G401 (cell line): ENCODE data around the gene PHF21B. TPM values are rescaled to one million over a fixed set of nuclear protein-coding genes. Genes with fewer than 3 reads are reported as not detected.
"Not testable (repeated sequence)": the region's sequence is repeated elsewhere in the genome, so short reads cannot be mapped to it uniquely, and the experiment has no call there.

ENCODE experiments used
- DNase-seq: peaks from one replicate; pipeline ENCODE4 v3.0.0-alpha.2; 2015; ENCODE audit warnings: low spot score
- in situ Hi-C: cut with HindIII; loops from 2 replicates; pipeline ENCODE4 v1.10.0; 2016; ENCODE audit warnings: low sequenced_read_pairs, mixed read lengths
- total RNA-seq: library from RNA; depleted of rRNA; stranded (reverse); fragments of >200 nt; shearing (Covaris generic); gene quantifications from 2 replicates; pipeline ENCODE4 v1.2.3, GENCODE V29; 2014; rRNA removed

The PHF21B gene
- 1.3 and 8.4 TPM in 2 replicates for total RNA-seq

DNA sequence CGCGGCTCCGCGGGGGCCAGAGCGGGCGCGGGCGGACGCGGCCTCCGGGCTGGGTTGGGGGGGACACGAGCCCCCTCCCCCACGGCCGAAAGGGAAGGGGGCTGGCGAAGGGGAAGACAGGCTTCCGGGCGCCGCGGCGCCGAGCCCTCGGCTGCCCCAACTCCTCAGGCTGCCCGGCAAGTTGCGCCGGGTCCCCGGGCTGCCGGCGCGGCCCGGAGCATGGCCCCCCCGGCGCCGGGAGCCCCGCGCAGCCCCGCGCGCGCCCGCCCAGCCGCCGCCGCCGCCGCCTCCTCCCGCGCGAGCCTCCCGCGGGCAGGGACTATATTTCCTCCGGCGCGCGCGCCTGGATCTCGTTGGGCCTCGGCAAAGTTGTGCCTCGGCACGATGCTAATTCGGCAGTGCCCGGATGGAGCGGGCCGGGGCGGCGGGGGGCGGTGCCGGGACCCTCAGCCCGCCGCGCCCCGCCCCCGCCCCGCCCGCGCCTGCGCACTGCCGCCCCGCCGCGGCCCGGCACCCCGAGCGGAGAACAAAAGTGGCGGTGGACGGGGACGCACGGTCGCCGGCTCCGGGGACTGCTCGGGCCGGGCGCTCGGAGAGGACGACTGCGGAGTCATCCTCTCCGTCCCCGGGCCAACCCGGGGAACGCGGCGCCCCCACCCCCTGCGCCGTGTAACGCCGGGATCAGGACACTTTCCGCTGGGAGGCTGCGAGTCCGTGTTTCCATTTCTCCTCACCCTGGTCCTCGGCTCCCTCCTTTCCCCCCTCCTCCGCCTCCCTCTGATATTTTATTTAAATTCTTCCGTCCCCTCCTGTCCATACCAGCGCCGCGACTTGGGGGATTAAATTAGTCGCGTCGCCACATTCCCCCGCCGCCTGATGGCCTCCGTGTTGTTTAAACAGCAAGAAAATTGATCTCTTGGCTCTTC, at the start of gene PHF21B:
Gene PHF21B, minus strand, starts transcription at position 400 of the 926 bp plus-strand sequence. CDS start 456 bp downstream, outside the sequence.
- in situ Hi-C loops, result no loop called here
- peak; percentile 22 for DNase-seq

DNA sequence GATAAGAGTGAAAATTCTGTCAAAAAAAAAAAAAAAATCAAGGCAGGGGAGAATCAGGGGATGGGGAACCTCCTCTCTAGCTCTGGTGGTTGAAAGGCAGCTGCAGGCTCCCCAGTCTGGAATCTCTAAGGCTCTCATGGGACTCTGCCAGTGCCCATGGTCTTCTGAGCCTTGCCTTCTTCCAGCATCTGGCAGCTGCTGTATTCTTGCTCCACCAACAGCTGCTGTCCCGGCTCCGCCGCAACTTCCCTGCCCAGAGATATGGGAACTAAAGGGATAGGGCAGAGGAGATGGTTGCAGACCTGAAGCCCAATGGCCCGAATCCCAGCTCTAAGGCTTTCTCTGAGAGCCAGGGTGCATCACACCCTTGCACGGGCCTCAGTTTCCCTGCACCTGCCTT, 49.5 kb upstream of the PHF21B start:
- no peak for DNase-seq
- in situ Hi-C loops, result no loop called here

DNA sequence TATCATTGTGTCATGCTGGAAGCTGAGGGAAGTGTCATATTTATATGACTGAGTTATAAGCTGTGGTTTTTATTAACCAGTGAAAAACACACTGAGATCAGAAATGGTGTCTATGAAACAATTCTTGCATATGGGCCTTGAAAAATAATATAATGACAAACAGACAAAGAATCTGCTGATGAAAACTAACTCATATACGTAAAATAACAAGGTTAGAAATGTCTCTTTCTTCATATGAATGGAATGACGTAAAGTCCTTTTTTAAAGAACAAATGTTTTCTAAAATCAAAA, 48.8 kb upstream of the PHF21B start:
- no peak for DNase-seq
- in situ Hi-C loops, result no loop called here

DNA sequence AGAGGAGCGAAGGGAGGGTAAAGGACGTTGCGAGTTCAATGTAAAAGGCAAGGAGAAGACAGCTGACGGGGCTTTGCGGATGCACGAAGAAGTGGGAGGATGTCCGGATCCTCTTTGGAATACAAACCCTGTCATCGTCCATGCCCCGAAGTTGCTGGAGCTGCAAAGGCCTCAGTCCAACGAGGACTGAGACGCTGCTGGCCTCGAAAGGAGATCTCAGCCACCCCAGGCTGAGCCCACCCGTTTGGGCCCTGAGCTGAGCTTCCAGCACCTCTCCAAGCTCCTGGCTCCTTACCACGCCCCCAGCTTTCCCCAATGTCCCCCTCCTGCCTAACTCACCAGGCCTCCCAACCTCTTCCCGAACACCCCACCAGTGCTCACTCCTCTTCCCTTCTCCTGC, 46.1 kb upstream of the PHF21B start:
- DNase-seq, result no peak
- in situ Hi-C loops, result no loop called here

DNA sequence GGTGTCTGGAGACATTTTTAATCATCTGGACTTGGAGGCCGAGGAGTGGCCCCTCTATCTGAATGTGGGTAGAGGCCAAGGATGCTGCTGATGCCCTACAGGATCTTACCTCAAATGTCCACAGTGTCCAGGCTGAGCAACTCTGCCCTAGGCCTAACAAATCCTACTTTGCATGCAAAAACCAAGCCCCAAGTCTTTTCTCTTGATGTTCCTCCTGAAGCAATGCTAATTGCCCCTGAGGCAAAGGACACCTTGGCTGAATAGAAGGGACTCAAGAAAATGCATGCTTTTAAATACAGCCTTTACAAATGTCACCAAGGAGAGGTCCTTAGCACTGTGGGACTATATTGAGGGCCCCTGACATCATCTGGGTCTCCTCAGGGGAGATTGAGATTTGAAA, 43.8 kb upstream of the PHF21B start:
- in situ Hi-C loops, result no loop called here
- no peak for DNase-seq

DNA sequence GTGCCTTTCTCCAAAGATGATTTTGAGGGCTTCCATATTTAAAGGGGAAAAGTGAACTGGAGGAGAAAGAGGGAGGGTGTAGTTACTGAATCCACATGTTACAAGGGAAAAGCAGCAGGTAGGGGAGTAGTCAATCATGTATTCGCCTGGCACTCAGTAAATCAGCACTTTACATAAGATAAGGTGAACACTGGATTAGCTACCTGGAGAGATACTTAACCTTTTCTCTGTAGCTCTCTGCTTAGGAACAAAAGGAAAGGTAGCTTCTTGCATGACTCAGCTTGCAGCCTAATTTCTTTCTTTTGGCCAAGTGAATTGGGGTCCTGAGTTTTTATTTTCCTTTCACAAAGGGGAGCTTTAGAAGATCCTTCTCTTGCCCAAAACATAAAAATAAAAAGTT, 43.3 kb upstream of the PHF21B start:
- no peak for DNase-seq
- in situ Hi-C loops, result no loop called here

DNA sequence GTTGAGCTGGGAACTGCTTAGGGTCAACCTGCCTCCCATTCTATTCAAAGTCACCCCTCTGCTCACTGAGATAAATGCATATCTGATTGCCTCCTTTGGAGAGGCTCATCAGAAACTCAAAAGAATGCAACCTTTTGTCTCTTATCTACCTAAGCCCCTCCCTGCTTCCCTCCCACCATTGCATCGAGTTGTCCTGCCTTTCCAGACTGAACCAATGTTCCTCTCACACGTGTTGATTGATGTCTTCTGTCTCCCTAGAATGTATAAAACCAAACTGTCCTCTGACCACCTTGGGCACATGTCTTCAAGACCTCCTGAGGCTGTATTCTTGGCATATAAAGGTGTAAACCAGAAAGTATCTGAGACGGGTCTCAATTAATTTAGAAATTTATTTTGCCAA, 42.9 kb upstream of the PHF21B start:
- in situ Hi-C loops, DNase-seq: not testable (repeated sequence)

DNA sequence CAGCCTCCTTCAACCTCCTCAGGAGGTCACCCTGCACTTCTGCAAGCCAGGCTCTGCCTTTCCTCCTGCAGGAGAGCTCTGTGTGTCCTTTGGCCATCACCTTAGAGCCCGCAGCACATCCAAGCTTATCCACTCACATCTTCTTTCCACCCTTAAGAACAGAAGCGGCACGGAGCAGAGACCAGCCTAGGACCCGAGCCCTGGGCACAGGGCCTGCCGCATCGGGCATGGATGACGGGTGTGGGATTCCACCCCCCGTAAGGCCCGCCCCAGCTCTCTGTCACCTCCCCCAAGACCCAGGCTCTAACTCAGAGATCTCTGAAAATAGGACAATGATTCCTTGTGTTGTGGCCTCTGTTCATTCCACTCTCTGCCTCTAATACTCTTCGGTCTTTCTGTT, 42.1 kb upstream of the PHF21B start:
- in situ Hi-C loops, result no loop called here
- no peak for DNase-seq

DNA sequence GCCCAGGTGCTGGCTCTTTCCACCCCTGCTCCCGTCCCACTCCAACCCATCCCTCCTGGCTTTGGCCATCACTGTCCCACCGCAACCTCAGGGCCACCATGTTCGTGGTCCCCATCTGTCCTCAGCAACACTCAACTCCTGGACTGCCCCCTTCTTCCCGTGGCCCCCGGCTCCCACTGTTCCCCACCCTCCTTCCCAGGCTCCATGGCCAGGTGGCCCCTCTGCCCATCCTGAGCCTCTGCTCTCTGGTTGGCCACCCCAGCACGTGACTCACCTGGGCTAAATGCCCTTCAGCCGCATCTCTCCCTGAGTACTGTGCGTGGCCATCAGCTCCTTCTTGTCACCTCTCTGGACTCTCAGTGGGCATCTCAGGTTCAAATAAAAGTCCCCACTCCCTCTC, 41.6 kb upstream of the PHF21B start:
- no peak for DNase-seq
- in situ Hi-C loops, result no loop called here

DNA sequence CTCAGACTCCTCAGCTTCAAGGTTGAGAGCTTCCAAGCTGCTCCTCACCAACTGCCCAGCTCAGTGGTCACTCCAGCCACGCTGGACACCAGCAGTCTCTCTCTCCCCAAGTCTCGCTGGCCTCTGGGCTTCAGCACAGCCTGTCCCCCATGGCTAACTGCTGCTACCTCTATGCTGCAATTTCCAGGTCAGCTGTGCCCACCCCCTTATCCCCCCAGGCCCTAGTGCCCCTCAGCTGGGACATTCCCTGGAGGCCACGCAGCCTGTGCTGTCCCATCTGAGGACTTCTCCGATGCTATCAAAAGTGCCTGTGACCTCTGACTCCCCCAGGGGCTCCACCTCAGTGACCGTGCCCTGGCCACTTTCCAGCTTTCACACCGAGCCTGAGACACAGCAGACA, 37.5 kb upstream of the PHF21B start:
- DNase-seq, result no peak
- in situ Hi-C loops, result no loop called here

DNA sequence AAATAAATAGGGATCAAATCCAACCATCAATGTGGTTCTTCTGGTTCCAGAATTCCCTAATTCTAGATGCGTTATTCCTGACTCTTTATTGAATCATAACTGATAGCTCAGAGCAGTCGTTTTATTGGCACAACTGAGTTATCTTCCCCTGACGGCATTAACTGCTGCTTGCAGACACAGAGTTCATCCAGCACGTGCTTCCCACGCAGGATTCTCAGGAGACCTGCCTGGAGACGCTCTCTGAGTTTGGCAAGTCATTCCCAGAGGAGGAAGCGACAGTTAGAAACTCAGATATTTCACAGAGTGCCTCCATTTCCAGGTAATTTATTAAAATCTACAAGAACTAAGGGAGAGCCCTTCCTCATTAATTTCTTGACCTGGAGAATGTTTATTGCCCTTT, 35.4 kb upstream of the PHF21B start:
- DNase-seq, result no peak
- in situ Hi-C loops, result no loop called here

DNA sequence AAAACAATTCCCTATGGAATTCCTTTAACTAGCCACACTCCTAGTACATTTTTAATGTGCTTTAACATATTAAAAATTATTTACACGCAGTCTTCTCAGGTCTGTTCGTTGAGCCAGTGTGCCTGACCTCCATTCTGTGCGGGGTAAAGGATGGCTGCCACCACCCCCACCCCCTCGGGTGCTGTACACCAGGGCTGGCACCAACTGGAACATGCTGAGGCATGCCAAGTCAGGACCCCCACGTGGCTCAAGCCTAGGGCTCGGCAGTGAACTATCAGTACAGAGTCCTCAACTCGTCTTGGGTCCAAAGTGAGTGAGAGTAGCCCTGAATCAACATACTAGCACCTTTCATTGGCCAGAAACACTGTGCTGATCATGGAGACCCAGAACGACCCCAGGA, 32.5 kb upstream of the PHF21B start:
- DNase-seq, result no peak
- in situ Hi-C loops, result no loop called here

DNA sequence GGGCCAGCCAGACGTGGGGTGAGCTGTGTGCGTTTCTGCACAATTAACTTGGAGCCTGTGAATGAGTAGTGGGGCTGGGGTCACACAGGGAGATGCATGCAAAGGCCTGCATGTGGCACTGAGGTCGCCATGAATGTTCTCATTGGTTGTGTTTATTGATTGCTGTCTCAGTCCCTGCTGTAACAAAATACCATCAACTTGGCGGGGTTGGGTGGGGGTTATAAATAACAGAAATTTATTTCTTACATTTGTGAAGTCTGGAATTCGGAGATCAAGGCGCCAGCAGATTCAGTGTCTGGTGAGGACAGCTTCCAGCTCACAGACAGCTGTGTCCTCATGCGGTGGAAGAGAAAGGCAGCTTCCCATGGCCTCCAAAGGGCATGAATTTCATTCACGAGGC, 29.3 kb upstream of the PHF21B start:
- in situ Hi-C loops, result no loop called here
- DNase-seq, result no peak

DNA sequence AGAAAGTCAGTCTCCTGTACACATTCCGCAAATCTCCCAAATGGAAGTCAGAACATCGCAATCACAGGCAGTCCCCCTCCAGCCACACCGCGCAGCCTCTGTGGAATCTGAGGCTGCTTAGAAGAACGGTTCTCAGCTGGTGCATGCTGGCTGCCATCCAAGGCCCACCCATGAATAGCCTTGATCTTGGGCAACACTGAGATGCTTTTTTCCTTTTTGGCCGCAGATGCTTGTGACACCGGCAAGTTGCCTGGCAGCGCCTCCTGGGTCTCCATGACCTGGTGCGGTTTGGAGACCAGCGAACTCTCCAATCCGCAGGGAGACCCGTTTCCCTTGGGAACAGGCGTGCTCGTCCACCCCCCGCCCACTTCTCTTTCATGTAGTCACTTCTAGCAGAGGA, 26.3 kb upstream of the PHF21B start:
- in situ Hi-C loops, result no loop called here
- peak; percentile 16 for DNase-seq

DNA sequence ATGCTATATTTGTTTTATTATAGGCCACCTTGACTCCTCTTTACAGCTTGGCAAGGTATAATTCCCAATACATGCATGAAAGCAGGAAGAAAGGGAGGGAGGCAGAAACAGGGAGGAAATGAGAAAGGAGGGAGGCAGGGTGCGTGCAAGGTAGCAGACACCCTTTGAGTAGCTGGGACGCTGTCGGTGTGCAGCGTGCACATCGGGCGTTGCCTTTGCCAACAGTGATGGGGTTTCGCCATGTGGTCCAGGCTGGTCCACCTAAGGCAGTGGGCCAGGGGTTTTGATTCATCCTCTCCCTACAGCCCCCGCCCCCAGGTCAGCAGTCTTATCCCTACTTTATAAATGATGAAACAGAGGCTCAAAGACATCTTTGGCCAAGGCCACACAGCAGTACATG, 25.0 kb upstream of the PHF21B start:
- DNase-seq, result no peak
- in situ Hi-C loops, result no loop called here

DNA sequence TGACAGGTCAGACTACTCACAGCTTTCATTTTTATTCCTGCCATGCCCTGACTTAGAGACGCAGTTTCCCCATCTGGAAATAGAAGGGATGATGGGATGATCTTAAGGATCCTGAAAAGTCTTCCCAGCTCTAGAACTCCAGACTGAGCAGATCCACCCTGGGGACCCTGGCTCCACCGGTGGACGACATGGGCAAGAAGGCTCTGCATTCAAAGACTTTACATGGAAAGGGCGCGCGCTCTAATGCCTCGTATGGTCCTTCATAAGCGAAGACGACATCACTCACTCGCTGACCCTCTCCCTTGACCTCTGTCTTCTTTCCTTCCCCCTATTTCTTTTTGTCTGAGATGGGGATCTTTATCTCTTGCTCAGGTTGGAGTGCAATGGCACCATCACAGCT, 24.4 kb upstream of the PHF21B start:
- in situ Hi-C loops, result no loop called here
- DNase-seq, result no peak

DNA sequence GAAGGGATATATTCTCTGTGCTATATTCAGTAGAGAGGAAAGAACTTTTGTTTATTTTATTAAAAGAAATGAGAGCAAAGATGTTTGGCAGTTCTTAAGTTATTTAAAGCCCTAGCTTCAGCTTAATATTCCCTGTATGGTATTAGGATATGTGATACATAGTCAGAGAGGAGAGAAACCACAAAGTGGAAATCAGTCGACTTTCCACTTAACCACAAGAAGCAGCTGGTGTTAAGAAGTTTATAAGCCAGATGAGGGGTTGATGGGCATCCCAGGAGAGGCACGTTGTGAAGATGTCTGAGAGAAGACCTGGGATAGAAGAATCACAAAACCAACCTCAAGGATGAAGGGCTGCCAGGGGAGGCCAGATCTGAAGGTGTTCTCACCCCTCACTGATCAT, 23.3 kb upstream of the PHF21B start:
- no peak for DNase-seq
- in situ Hi-C loops, result no loop called here

DNA sequence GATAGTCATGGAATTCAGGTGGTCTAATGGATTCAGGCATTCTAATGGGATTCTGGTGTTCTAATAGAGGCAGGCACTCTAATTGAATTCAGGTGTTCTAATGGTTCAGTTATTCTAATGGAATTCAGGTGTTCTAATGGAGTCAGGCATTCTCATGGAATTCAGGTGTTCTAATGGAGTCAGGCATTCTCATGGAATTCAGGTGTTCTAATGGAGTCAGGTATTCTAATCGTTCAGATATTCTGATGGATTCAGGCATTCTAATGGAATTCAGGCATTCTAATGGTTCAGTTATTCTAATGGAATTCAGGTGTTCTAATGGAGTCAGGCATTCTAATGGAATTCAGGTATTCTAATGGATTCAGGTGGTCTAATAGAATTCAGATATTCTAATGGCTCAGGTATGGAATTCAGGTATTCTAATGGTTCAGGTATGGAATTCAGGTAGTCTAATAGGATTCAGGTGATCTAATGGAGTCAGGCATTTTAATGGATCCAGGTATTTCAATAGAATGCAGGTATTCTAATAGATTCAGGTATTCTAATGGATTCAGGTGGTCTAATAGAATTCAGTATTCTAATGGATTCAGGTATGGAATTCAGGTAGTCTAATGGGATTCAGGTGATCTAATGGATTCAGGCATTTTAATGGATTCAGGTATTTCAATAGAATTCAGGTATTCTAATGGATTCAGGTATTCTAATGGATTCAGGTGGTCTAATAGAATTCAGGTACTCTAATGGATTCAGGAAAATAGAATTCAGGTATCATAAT, 22.0 kb upstream of the PHF21B start:
- in situ Hi-C loops, result no loop called here
- no peak for DNase-seq

DNA sequence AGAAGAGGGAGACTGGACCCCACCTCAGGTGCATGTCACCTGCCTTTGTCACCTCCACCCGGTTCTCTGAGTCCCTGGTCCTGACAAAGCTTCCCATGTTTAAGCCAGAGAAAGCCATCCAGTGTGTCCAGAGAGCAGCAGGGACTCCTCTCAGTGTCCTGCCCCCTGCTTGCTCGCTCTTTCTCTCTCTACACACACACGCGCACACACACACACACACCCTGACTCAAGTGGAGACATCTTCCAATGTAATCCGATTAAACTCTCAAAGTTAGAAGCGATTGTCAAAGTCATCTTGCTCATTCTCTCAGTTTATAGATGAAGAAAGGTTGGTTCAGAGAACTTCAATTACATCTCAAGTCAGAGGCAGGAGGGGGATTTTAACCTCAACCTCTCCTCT, 19.7 kb upstream of the PHF21B start:
- in situ Hi-C loops, result no loop called here
- no peak for DNase-seq

DNA sequence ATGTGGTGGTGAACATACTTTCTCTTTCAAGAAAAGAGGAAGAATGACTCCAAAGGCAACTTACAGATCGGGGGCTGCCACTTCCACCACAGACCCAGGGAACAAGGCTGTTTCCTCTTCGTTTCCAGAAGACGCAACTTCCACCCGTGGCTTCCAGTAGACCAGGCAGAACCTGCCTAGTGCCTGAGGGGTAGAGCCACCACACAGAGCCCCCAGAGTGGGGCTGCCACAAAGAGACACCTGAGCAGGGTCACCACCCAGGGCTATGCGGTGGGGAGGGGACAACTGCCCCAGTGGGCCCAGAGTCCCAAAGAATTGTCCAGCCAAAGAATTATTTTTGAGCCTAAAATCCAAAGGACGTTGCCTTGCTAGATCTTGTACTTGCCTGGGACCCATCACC, 16.7 kb upstream of the PHF21B start:
- in situ Hi-C loops, result no loop called here
- DNase-seq, result no peak

DNA sequence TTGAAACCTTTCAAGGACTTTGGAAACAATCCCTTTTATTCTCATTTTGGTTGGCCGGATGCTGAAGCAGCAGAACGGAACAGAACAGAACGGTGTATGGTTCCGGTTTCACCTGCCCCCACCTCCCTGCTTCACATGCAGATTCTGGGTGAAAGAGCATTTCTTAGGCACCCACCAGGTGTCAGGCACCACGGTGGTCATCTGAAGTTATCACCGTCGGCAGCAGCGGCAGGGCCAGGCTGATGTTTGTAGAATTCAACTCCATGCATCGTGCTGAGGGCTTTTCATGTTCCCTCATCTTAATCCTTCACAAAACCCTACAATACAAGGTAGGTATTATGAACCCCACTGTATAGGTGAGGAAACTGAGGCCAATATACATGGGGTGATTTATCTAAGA, 13.6 kb upstream of the PHF21B start:
- in situ Hi-C loops, result no loop called here
- DNase-seq, result no peak
